A172 (cell line): ENCODE data around the gene CACNA2D1. TPM values are rescaled to one million over a fixed set of nuclear protein-coding genes. Genes with fewer than 3 reads are reported as not detected.
"Not testable (repeated sequence)": the region's sequence is repeated elsewhere in the genome, so short reads cannot be mapped to it uniquely, and the experiment has no call there.

Source experiments
- DNase-seq: peaks from one replicate; pipeline ENCODE4 v3.0.0-alpha.2; 2015; ENCODE audit warnings: low spot score
- total RNA-seq: library from RNA; depleted of rRNA; stranded (reverse); fragments of >200 nt; shearing (Covaris generic); gene quantifications from 2 replicates; pipeline ENCODE4 v1.2.3, GENCODE V29; 2014

CACNA2D1 gene
- total RNA-seq, 1 experiment from 2014 or later: 0.24 TPM

GRCh38 chr7:82393076-82393839 is 50.3 kb downstream of the CACNA2D1 start:
- DNase-seq: no peak

GRCh38 chr7:82390936-82391335 is 52.6 kb downstream of the CACNA2D1 start:
- DNase-seq: no peak

- no peak for DNase-seq
Observed at GRCh38 chr7:82389876-82390275, 53.7 kb downstream of the CACNA2D1 start.

GRCh38 chr7:82388138-82388537 is 55.4 kb downstream of the CACNA2D1 start:
- no peak for DNase-seq

GRCh38 chr7:82386571-82386970 is 57.0 kb downstream of the CACNA2D1 start:
- DNase-seq: not testable (repeated sequence)

- no peak for DNase-seq
Observed at GRCh38 chr7:82384779-82385178, 58.8 kb downstream of the CACNA2D1 start.

GRCh38 chr7:82384051-82384464 is 59.5 kb downstream of the CACNA2D1 start:
- no peak for DNase-seq

GRCh38 chr7:82382276-82382675 is 61.3 kb downstream of the CACNA2D1 start:
- DNase-seq: no peak

GRCh38 chr7:82376739-82377138 is 66.8 kb downstream of the CACNA2D1 start:
- no peak for DNase-seq

- no peak for DNase-seq
Observed at GRCh38 chr7:82375713-82376112, 67.9 kb downstream of the CACNA2D1 start.

GRCh38 chr7:82375129-82375528 is 68.4 kb downstream of the CACNA2D1 start:
- DNase-seq: no peak

GRCh38 chr7:82373926-82374635 is 69.5 kb downstream of the CACNA2D1 start:
- DNase-seq: no peak

GRCh38 chr7:82364671-82365070 is 78.9 kb downstream of the CACNA2D1 start:
- DNase-seq: no peak

GRCh38 chr7:82364048-82364447 is 79.5 kb downstream of the CACNA2D1 start:
- no peak for DNase-seq

GRCh38 chr7:82362129-82362706 is 81.4 kb downstream of the CACNA2D1 start:
- DNase-seq: no peak

- DNase-seq: no peak
Observed at GRCh38 chr7:82360591-82361368, 82.8 kb downstream of the CACNA2D1 start.

GRCh38 chr7:82359426-82359825 is 84.2 kb downstream of the CACNA2D1 start:
- DNase-seq: no peak

GRCh38 chr7:82358923-82359322 is 84.7 kb downstream of the CACNA2D1 start:
- DNase-seq: no peak

GRCh38 chr7:82358009-82358578 is 85.5 kb downstream of the CACNA2D1 start:
- DNase-seq: no peak

GRCh38 chr7:82348251-82348650 is 95.3 kb downstream of the CACNA2D1 start:
- DNase-seq: no peak

- DNase-seq: no peak
Observed at GRCh38 chr7:82347808-82348207, 95.8 kb downstream of the CACNA2D1 start.

- no peak for DNase-seq
Observed at GRCh38 chr7:82345886-82346285, 97.7 kb downstream of the CACNA2D1 start.
